K562 (cell line): ENCODE data around the gene IL17RC.

ENCODE experiments used
- CEBPB ChIP-seq: fragments of 450-650 bp; IDR thresholded peaks from 2 replicates; pipeline ENCODE4 v1.6.1; 2016; ENCODE audit warnings: missing genetic modification characterization, missing compliant biosample characterization
- EGR1 ChIP-seq: fragments of 450-650 bp; conservative IDR thresholded peaks from 2 replicates; pipeline ENCODE4 v1.6.1; 2017; ENCODE audit warnings: mild to moderate bottlenecking
- HDAC3 ChIP-seq: fragments of 450-650 bp; IDR thresholded peaks from 2 replicates; pipeline ENCODE4 v1.6.1; 2018; ENCODE audit warnings: borderline replicate concordance, mild to moderate bottlenecking, moderate library complexity; ENCODE audit not compliant: partially characterized antibody
- HNRNPUL1 ChIP-seq: fragments of 200-400 bp; formaldehyde crosslinking; IDR thresholded peaks from 2 replicates; pipeline ENCODE4 v1.6.1; 2017; ENCODE audit warnings: low read length
- JUNB ChIP-seq: fragments of 450-650 bp; formaldehyde crosslinking; conservative IDR thresholded peaks from 2 replicates; pipeline ENCODE4 v1.4.0; 2020; ENCODE audit warnings: mild to moderate bottlenecking
- MYC ChIP-seq, 2 experiments: fragments of 250-450 bp in 1 of 2; sonication (Bioruptor Pico) in 1 of 2; IDR thresholded peaks; 2 replicates each; pipeline versions ENCODE4 v1.5.1 to v1.6.1; 2012 to 2021; ENCODE audit warnings: low read depth in 2 of 2, borderline replicate concordance in 1 of 2, improper control_type of control experiment in 1 of 2, low read length in 1 of 2, mild to moderate bottlenecking in 1 of 2, moderate library complexity in 1 of 2
- POLR2AphosphoS5 ChIP-seq: IDR thresholded peaks from 2 replicates; pipeline ENCODE4 v1.6.1; 2011; ENCODE audit warnings: mild to moderate bottlenecking, low read depth, low read length, moderate library complexity; ENCODE audit not compliant: control insufficient read depth, insufficient read depth
- ZNF274 ChIP-seq: IDR thresholded peaks from 2 replicates; pipeline ENCODE4 v1.6.1; 2011; ENCODE audit warnings: low read depth, mild to moderate bottlenecking, low read length, moderate library complexity, borderline replicate concordance
- ZNF445 ChIP-seq: fragments of 250-450 bp; sonication (Bioruptor Pico); IDR thresholded peaks from 2 replicates; pipeline ENCODE4 v1.4.0; 2020; ENCODE audit warnings: low read depth, mild to moderate bottlenecking, moderate library complexity
- TF ChIP-seq, protein P1 (sequence below): fragments of 250-450 bp; sonication (Bioruptor Pico); IDR thresholded peaks from 2 replicates; pipeline ENCODE4 v1.5.0; 2022; ENCODE audit warnings: mild to moderate bottlenecking
- TF ChIP-seq, protein P2 (sequence below), 2 experiments: IDR thresholded peaks in 1 of 2; conservative IDR thresholded peaks in 1 of 2; 2 replicates each; pipeline ENCODE4 v1.6.1; 2016; ENCODE audit warnings: low read depth in 2 of 2, mild to moderate bottlenecking in 1 of 2, missing compliant biosample characterization in 1 of 2, missing genetic modification characterization in 1 of 2, moderate library complexity in 1 of 2
- TF ChIP-seq, protein P3 (sequence below), 3 experiments: IDR thresholded peaks in 2 of 3; conservative IDR thresholded peaks in 1 of 3; 2 replicates each; pipeline ENCODE4 v1.5.1; 2011 to 2012; ENCODE audit warnings: low read length in 3 of 3, mild to moderate bottlenecking in 3 of 3, control low read depth in 2 of 3, improper control_type of control experiment in 1 of 3, inconsistent platforms in 1 of 3, low read depth in 1 of 3, mixed read lengths in 1 of 3, moderate library complexity in 1 of 3; ENCODE audit not compliant: insufficient read depth in 2 of 3
- TF ChIP-seq, protein P4 (sequence below): fragments of 250-450 bp; sonication (Bioruptor Pico); IDR thresholded peaks from 2 replicates; pipeline ENCODE4 v1.4.0; 2020

DNA sequence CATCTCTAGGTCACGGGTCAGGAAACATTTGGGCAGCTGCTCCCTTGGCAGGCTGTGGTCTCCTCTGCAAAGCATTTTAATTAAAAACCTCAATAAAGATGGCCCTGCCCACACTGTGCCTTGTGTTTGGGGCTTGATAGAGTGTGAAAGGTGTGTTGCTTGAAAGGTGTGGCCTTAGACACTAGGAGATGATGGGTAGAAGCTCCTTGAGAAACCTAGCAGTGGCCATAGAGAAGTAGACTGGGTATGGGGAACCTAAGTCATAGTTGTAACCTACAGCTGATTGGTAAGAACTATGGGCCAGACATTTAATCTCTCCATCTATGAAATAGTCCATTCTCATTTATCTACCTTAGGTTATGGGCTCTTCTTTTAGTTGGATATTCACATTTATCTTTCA, 23.2 kb upstream of the IL17RC start:
- TF ChIP-seq, protein P1, sequence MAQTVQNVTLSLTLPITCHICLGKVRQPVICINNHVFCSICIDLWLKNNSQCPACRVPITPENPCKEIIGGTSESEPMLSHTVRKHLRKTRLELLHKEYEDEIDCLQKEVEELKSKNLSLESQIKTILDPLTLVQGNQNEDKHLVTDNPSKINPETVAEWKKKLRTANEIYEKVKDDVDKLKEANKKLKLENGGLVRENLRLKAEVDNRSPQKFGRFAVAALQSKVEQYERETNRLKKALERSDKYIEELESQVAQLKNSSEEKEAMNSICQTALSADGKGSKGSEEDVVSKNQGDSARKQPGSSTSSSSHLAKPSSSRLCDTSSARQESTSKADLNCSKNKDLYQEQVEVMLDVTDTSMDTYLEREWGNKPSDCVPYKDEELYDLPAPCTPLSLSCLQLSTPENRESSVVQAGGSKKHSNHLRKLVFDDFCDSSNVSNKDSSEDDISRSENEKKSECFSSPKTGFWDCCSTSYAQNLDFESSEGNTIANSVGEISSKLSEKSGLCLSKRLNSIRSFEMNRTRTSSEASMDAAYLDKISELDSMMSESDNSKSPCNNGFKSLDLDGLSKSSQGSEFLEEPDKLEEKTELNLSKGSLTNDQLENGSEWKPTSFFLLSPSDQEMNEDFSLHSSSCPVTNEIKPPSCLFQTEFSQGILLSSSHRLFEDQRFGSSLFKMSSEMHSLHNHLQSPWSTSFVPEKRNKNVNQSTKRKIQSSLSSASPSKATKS (CRISPR knock-in tag), result no peak
- TF ChIP-seq HNRNPUL1, result no peak
- TF ChIP-seq JUNB (CRISPR knock-in tag), result no peak
- TF ChIP-seq ZNF445, result no peak
- TF ChIP-seq, protein P2, sequence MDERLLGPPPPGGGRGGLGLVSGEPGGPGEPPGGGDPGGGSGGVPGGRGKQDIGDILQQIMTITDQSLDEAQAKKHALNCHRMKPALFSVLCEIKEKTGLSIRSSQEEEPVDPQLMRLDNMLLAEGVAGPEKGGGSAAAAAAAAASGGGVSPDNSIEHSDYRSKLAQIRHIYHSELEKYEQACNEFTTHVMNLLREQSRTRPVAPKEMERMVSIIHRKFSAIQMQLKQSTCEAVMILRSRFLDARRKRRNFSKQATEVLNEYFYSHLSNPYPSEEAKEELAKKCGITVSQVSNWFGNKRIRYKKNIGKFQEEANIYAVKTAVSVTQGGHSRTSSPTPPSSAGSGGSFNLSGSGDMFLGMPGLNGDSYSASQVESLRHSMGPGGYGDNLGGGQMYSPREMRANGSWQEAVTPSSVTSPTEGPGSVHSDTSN (CRISPR knock-in tag; IDR thresholded peaks at IDR 0.05; ENCODE audit: low read depth), result no peak
- TF ChIP-seq, protein P2 (tag; conservative IDR thresholded peaks at IDR 0.05; ENCODE audit: low read depth), result no peak
- no peak for TF ChIP-seq MYC (IDR thresholded peaks at IDR 0.05; ENCODE audit: low read depth, low read length)
- no peak for TF ChIP-seq MYC (CRISPR knock-in tag; IDR thresholded peaks at IDR 0.05; ENCODE audit: borderline replicate concordance, low read depth)
- TF ChIP-seq CEBPB, result no peak
- TF ChIP-seq, protein P3, sequence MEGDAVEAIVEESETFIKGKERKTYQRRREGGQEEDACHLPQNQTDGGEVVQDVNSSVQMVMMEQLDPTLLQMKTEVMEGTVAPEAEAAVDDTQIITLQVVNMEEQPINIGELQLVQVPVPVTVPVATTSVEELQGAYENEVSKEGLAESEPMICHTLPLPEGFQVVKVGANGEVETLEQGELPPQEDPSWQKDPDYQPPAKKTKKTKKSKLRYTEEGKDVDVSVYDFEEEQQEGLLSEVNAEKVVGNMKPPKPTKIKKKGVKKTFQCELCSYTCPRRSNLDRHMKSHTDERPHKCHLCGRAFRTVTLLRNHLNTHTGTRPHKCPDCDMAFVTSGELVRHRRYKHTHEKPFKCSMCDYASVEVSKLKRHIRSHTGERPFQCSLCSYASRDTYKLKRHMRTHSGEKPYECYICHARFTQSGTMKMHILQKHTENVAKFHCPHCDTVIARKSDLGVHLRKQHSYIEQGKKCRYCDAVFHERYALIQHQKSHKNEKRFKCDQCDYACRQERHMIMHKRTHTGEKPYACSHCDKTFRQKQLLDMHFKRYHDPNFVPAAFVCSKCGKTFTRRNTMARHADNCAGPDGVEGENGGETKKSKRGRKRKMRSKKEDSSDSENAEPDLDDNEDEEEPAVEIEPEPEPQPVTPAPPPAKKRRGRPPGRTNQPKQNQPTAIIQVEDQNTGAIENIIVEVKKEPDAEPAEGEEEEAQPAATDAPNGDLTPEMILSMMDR (IDR thresholded peaks at IDR 0.05 in 2 of 3, conservative IDR thresholded peaks at IDR 0.05 in 1 of 3; ENCODE audit: insufficient read depth in 2 of 3, low read depth in 1 of 3, low read length in 3 of 3), result no peak
- no peak for TF ChIP-seq HDAC3
- no peak for TF ChIP-seq ZNF274
- TF ChIP-seq POLR2AphosphoS5, result peak; percentile 59; the same call in 1 of the 2 replicates
- TF ChIP-seq EGR1, result no peak
- TF ChIP-seq, protein P4, sequence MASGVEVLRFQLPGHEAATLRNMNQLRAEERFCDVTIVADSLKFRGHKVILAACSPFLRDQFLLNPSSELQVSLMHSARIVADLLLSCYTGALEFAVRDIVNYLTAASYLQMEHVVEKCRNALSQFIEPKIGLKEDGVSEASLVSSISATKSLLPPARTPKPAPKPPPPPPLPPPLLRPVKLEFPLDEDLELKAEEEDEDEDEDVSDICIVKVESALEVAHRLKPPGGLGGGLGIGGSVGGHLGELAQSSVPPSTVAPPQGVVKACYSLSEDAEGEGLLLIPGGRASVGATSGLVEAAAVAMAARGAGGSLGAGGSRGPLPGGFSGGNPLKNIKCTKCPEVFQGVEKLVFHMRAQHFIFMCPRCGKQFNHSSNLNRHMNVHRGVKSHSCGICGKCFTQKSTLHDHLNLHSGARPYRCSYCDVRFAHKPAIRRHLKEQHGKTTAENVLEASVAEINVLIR (CRISPR knock-in tag), result no peak
